HepG2 (cell line): Measurements from ENCODE around the gene TWF1. TPM values are rescaled to one million over a fixed set of nuclear protein-coding genes. Genes with fewer than 3 reads are reported as not detected.

Source experiments
- ARNTL ChIP-seq: sonication (generic); formaldehyde crosslinking; IDR thresholded peaks from 2 replicates; pipeline ENCODE4 v1.4.0; 2020; ENCODE audit warnings: mild to moderate bottlenecking, missing genetic modification reagents
- FOXO4 ChIP-seq: sonication (generic); formaldehyde crosslinking; conservative IDR thresholded peaks from 2 replicates; pipeline ENCODE4 v1.8.1; 2023; ENCODE audit warnings: missing genetic modification reagents
- NCOA2 ChIP-seq: sonication (generic); formaldehyde crosslinking; IDR thresholded peaks from 2 replicates; pipeline ENCODE4 v1.8.0; 2022; ENCODE audit warnings: inconsistent platforms
- RNF2 ChIP-seq: fragments of 450-650 bp; conservative IDR thresholded peaks from 2 replicates; pipeline ENCODE4 v1.6.1; 2016; ENCODE audit warnings: low read depth
- TBP ChIP-seq: sonication (generic); formaldehyde crosslinking; IDR thresholded peaks from 2 replicates; pipeline ENCODE4 v1.5.0; 2020; ENCODE audit warnings: missing genetic modification reagents
- ZNF646 ChIP-seq: sonication (generic); formaldehyde crosslinking; IDR thresholded peaks from 2 replicates; pipeline ENCODE4 v1.9.0; 2021; ENCODE audit warnings: mild to moderate bottlenecking, missing genetic modification reagents
- polyA plus RNA-seq, 8 experiments: library from polyadenylated mRNA; depleted of rRNA in 3 of 8; stranded (reverse) in 7 of 8; unstranded in 1 of 8; fragments of >200 nt; fragmentation: Illumina TruSeq in 4 of 8; extraction: Trizol in 4 of 8; gene quantifications; 2 replicates each; pipeline versions ENCODE4 v1.2.1 to v1.2.3, GENCODE V29; 2011 to 2016; ENCODE audit warnings: low read depth in 4 of 8, missing spikeins in 1 of 8, mixed read lengths in 1 of 8; ENCODE audit not compliant: insufficient read depth in 1 of 8
- total RNA-seq, 5 experiments: library from RNA; depleted of rRNA; stranded (reverse); fragments of >200 nt; fragmentation: Illumina TruSeq; extraction: Trizol; gene quantifications; 2 replicates each; pipeline ENCODE4 v1.2.3, GENCODE V29; 2016; ENCODE audit warnings: low read depth in 1 of 5

TWF1 gene
- total and polyA plus RNA-seq, 2 of the 13 experiments (the other 11 are each of a cell fraction or from before 2014, with no cell fraction given), result 32.3 to 85.5 TPM

- no peak for TF ChIP-seq ZNF646 (CRISPR knock-in tag)
- no peak for TF ChIP-seq RNF2
- no peak for TF ChIP-seq NCOA2
- TF ChIP-seq FOXO4 (CRISPR knock-in tag), result no peak
- no peak for TF ChIP-seq ARNTL
- no peak for TF ChIP-seq TBP
These were observed 36.1 kb upstream of the TWF1 start (continued) for GRCh38 chr12:43842259-43842658.
